Measurements from ENCODE around the gene MAP3K13.
"Not testable (repeated sequence)": the region's sequence is repeated elsewhere in the genome, so short reads cannot be mapped to it uniquely, and the experiment has no call there.

MAP3K13 gene

GRCh38 chr3:185473290-185473815 lies 110.4 kb downstream of the MAP3K13 start:
- TF ChIP-seq CTCF (IDR thresholded peaks at IDR 0.05; ENCODE audit: extremely low read depth, insufficient read depth, missing control alignments), result no peak
- no peak for DNase-seq (ENCODE audit: low spot score)
- in situ Hi-C loops (cut with MboI; ENCODE audit: low pct_unique_long_range_greater_than_20kb, low sequenced_read_pairs, unreplicated experiment), result no loop called here

GRCh38 chr3:185474922-185475321 lies 112.0 kb downstream of the MAP3K13 start:
- in situ Hi-C loops (cut with MboI; ENCODE audit: low pct_unique_long_range_greater_than_20kb, low sequenced_read_pairs, unreplicated experiment); DNase-seq (ENCODE audit: low spot score): not testable (repeated sequence)

DNA sequence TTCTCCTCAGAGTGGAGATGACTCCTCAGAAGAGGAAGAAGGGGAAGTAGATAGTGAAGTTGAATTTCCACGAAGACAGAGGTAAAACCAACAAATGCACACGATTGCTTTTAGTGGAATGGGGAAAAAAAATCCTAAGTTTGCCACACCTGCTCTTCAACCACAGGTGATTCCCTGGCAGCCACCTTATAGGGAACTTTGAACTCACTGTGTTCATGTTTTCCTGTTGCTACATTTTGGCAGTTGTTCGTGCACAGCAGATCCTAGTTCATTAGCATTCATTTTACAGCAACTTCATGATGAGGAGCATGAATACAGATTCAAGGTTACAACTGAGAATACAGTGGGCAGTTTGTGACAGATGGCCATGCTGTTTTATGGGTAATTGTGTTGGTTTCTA lies 114.4 kb downstream of the MAP3K13 start:
- TF ChIP-seq CTCF (IDR thresholded peaks at IDR 0.05; ENCODE audit: extremely low read depth, insufficient read depth, missing control alignments), result no peak
- DNase-seq (ENCODE audit: low spot score), result no peak
- in situ Hi-C loops (cut with MboI; ENCODE audit: low pct_unique_long_range_greater_than_20kb, low sequenced_read_pairs, unreplicated experiment), result no loop called here

- in situ Hi-C loops (cut with MboI; ENCODE audit: low pct_unique_long_range_greater_than_20kb, low sequenced_read_pairs, unreplicated experiment), result no loop called here
- no peak for DNase-seq (ENCODE audit: low spot score)
- no peak for TF ChIP-seq CTCF (IDR thresholded peaks at IDR 0.05; ENCODE audit: extremely low read depth, insufficient read depth, missing control alignments)
Observed at GRCh38 chr3:185479373-185479945, 116.5 kb downstream of the MAP3K13 start.

GRCh38 chr3:185484296-185484695 lies 121.4 kb downstream of the MAP3K13 start:
- TF ChIP-seq CTCF (IDR thresholded peaks at IDR 0.05; ENCODE audit: extremely low read depth, insufficient read depth, missing control alignments), result no peak
- in situ Hi-C loops (cut with MboI; ENCODE audit: low pct_unique_long_range_greater_than_20kb, low sequenced_read_pairs, unreplicated experiment), result no loop called here
- no peak for DNase-seq (ENCODE audit: low spot score)

- no peak for TF ChIP-seq CTCF (IDR thresholded peaks at IDR 0.05; ENCODE audit: extremely low read depth, insufficient read depth, missing control alignments)
- no peak for DNase-seq (ENCODE audit: low spot score)
- in situ Hi-C loops (cut with MboI; ENCODE audit: low pct_unique_long_range_greater_than_20kb, low sequenced_read_pairs, unreplicated experiment), result no loop called here
Observed at GRCh38 chr3:185486394-185486793, 123.5 kb downstream of the MAP3K13 start.

DNA sequence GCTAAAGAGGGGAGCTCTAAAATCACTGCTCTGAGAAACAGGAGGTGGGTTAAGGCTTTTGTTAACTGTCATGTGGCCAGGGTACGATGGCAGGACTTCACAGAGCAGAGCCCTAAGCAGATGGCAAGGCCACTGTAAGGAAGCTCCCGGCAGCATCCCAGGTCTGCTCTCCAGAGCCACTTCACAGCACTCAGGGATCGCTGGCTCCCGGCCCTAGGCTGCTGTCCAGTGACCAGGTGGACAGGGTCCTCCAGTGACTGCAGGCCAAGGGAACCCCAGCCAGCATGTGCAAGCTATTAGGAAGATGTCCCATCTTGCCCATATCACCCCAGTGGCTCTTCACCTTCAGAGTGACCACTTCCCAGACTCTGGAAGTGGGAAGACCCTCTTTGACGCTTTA lies 125.5 kb downstream of the MAP3K13 start:
- TF ChIP-seq CTCF (IDR thresholded peaks at IDR 0.05; ENCODE audit: extremely low read depth, insufficient read depth, missing control alignments), result no peak
- no peak for DNase-seq (ENCODE audit: low spot score)
- in situ Hi-C loops (cut with MboI; ENCODE audit: low pct_unique_long_range_greater_than_20kb, low sequenced_read_pairs, unreplicated experiment), result no loop called here
